Measurements from ENCODE around the gene WDFY4. TPM values are rescaled to one million over a fixed set of nuclear protein-coding genes. Genes with fewer than 3 reads are reported as not detected.

Gene WDFY4
- total RNA-seq, 1 experiment from 2014 or later: 0.23 TPM

- ChIA-PET POLR2A (no interaction called here), CTCF (no interaction called here)
- in situ Hi-C loops (cut with HindIII; ENCODE audit: low pct_unique_long_range_greater_than_20kb, low sequenced_read_pairs): no loop called here
These were observed 260.9 kb downstream of the WDFY4 start for GRCh38 chr10:48945441-48946130.

GRCh38 chr10:48946332-48946731 is 261.7 kb downstream of the WDFY4 start:
- no peak overlapping the region for H3K27ac ChIP-seq (ENCODE audit: low read length)
- BruUV-seq (replicated peaks): no TSS peak
- no peaks in the 10 kb centered on the region for H3K9me3 ChIP-seq (ENCODE audit: control insufficient read depth, insufficient read depth, low read depth, low read length)
- DNase-seq (ENCODE audit: low read depth, low spot score) (no peak), ATAC-seq (no peak)
- H3K4me1 ChIP-seq (ENCODE audit: control insufficient read depth, insufficient read depth, low read length): no peaks in the 10 kb centered on the region
- no peak overlapping the region for H3K4me3 ChIP-seq (ENCODE audit: low read depth in 2 of 2, low read length in 2 of 2)
- peaks cover 2% of the 10 kb centered on the region; the same call in 1 of the 2 replicates for H3K27me3 ChIP-seq (ENCODE audit: control insufficient read depth, insufficient read depth, low read length)
- in situ Hi-C loops (cut with HindIII; ENCODE audit: low pct_unique_long_range_greater_than_20kb, low sequenced_read_pairs): no loop called here
- ChIA-PET POLR2A (no interaction called here), CTCF (no interaction called here)
- no peaks in the 10 kb centered on the region for H3K36me3 ChIP-seq (ENCODE audit: control insufficient read depth, insufficient read depth, low read length)
- TF ChIP-seq REST (IDR thresholded peaks at IDR 0.05; ENCODE audit: insufficient read depth in 1 of 2, low read depth in 2 of 2, low read length in 1 of 2): no peak
- TF ChIP-seq SIN3A (IDR thresholded peaks at IDR 0.05; ENCODE audit: borderline replicate concordance, insufficient read depth, low read depth, low read length): no peak
- no peak for TF ChIP-seq CTCF (IDR thresholded peaks at IDR 0.05)
- TF ChIP-seq TCF7L2 (IDR thresholded peaks at IDR 0.05; ENCODE audit: low read depth, low read length): no peak
- TF ChIP-seq POLR2AphosphoS5 (IDR thresholded peaks at IDR 0.05; ENCODE audit: low read depth, low read length): no peak
- intact Hi-C loops (cut with micrococcal nuclease; ENCODE audit: unreplicated experiment): no loop called here

More at GRCh38 chr10:48945441-48946130, 260.9 kb downstream of the WDFY4 start:
- no peak for DNase-seq (ENCODE audit: low read depth, low spot score)
- Histone ChIP-seq H3K27me3 (ENCODE audit: control insufficient read depth, insufficient read depth, low read length) (peaks cover 2% of the 10 kb centered on the region; the same call in 1 of the 2 replicates), H3K27ac (ENCODE audit: low read length) (no peak overlapping the region), H3K36me3 (ENCODE audit: control insufficient read depth, insufficient read depth, low read length) (no peaks in the 10 kb centered on the region), H3K9me3 (ENCODE audit: control insufficient read depth, insufficient read depth, low read depth, low read length) (no peaks in the 10 kb centered on the region), H3K4me3 (ENCODE audit: low read depth in 2 of 2, low read length in 2 of 2) (no peak overlapping the region), H3K4me1 (ENCODE audit: control insufficient read depth, insufficient read depth, low read length) (no peaks in the 10 kb centered on the region)
- intact Hi-C loops (cut with micrococcal nuclease; ENCODE audit: unreplicated experiment): no loop called here
- no peak for ATAC-seq
- TF ChIP-seq SIN3A (IDR thresholded peaks at IDR 0.05; ENCODE audit: borderline replicate concordance, insufficient read depth, low read depth, low read length): no peak
- no peak for TF ChIP-seq TCF7L2 (IDR thresholded peaks at IDR 0.05; ENCODE audit: low read depth, low read length)
- TF ChIP-seq POLR2AphosphoS5 (IDR thresholded peaks at IDR 0.05; ENCODE audit: low read depth, low read length): no peak
- no peak for TF ChIP-seq REST (IDR thresholded peaks at IDR 0.05; ENCODE audit: insufficient read depth in 1 of 2, low read depth in 2 of 2, low read length in 1 of 2)
- TF ChIP-seq CTCF (IDR thresholded peaks at IDR 0.05): no peak
- BruUV-seq (replicated peaks): no TSS peak
